ENCODE data around the gene GRM7. TPM values are rescaled to one million over a fixed set of nuclear protein-coding genes. Genes with fewer than 3 reads are reported as not detected.

GRM7 gene
- total and polyA plus RNA-seq, 4 donors, result 0.20 to 1.3 (median 0.80) TPM

DNA sequence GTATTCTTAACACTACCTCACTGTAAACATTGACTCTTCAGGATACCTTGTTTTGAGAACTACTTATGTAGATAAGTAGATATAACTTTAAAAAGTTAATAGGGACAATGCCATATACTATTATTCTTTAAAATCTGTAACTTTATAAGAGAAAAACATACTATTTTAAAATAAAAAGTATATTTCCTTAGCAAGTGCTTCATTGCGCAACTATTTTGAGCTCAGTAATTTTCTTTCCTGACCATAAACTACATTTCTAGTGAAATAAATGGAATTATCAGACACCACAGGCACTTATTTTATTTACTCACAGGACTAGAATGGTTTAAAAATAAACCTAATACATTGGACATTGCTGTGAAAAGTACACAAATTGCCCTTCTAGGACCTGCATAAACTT, 876.3 kb downstream of the GRM7 start:
- 100% methylated on average over 1 of the region's 1 CpG for WGBS, 2 donors
- Histone ChIP-seq H3K4me1 (ENCODE audit: control insufficient read depth in 5 of 5, insufficient read depth in 5 of 5, low read length in 5 of 5) (no peaks in the 10 kb centered on the region), H3K27ac (ENCODE audit: low read depth in 1 of 2, low read length in 1 of 2) (no peak overlapping the region), H3K27me3 (ENCODE audit: control insufficient read depth in 3 of 3, insufficient read depth in 3 of 3, low read length in 2 of 3) (no peaks in the 10 kb centered on the region), H3K4me3 (no peak overlapping the region), H3K9ac (ENCODE audit: insufficient read depth in 1 of 2, low read length in 2 of 2) (no peak overlapping the region), H3K9me3 (ENCODE audit: control insufficient read depth in 4 of 4, insufficient read depth in 3 of 4, low read length in 3 of 4) (no peaks in the 10 kb centered on the region), H3K36me3 (ENCODE audit: control insufficient read depth in 4 of 4, insufficient read depth in 4 of 4, low read length in 4 of 4) (no peaks in the 10 kb centered on the region)
- ATAC-seq (ENCODE audit: insufficient read depth, low FRiP score) (no peak), DNase-seq (no peak)
- TF ChIP-seq, protein P1, sequence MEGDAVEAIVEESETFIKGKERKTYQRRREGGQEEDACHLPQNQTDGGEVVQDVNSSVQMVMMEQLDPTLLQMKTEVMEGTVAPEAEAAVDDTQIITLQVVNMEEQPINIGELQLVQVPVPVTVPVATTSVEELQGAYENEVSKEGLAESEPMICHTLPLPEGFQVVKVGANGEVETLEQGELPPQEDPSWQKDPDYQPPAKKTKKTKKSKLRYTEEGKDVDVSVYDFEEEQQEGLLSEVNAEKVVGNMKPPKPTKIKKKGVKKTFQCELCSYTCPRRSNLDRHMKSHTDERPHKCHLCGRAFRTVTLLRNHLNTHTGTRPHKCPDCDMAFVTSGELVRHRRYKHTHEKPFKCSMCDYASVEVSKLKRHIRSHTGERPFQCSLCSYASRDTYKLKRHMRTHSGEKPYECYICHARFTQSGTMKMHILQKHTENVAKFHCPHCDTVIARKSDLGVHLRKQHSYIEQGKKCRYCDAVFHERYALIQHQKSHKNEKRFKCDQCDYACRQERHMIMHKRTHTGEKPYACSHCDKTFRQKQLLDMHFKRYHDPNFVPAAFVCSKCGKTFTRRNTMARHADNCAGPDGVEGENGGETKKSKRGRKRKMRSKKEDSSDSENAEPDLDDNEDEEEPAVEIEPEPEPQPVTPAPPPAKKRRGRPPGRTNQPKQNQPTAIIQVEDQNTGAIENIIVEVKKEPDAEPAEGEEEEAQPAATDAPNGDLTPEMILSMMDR (IDR thresholded peaks at IDR 0.05; ENCODE audit: control extremely low read depth, extremely low read depth), result no peak

- ATAC-seq (ENCODE audit: insufficient read depth, low FRiP score) (no peak), DNase-seq (no peak)
- no peaks in the 10 kb centered on the region for H3K36me3 ChIP-seq (ENCODE audit: control insufficient read depth in 4 of 4, insufficient read depth in 4 of 4, low read length in 4 of 4)
- no peak overlapping the region for H3K9ac ChIP-seq (ENCODE audit: insufficient read depth in 1 of 2, low read length in 2 of 2)
- H3K4me1 ChIP-seq (ENCODE audit: control insufficient read depth in 5 of 5, insufficient read depth in 5 of 5, low read length in 5 of 5), result no peaks in the 10 kb centered on the region
- 87 to 96% methylated on average over 2 of the region's 2 CpGs for WGBS, 2 donors
- no peaks in the 10 kb centered on the region for H3K9me3 ChIP-seq (ENCODE audit: control insufficient read depth in 4 of 4, insufficient read depth in 3 of 4, low read length in 3 of 4)
- no peak overlapping the region for H3K27ac ChIP-seq (ENCODE audit: low read depth in 1 of 2, low read length in 1 of 2)
- H3K4me3 ChIP-seq, result no peak overlapping the region
- no peaks in the 10 kb centered on the region for H3K27me3 ChIP-seq (ENCODE audit: control insufficient read depth in 3 of 3, insufficient read depth in 3 of 3, low read length in 2 of 3)
- TF ChIP-seq, protein P1 (IDR thresholded peaks at IDR 0.05; ENCODE audit: control extremely low read depth, extremely low read depth), result no peak
Measured at GRCh38 chr3:7739754-7740153, 878.8 kb downstream of the GRM7 start.

GRCh38 chr3:7740458-7740857, 879.5 kb downstream of the GRM7 start:
- Histone ChIP-seq H3K4me1 (ENCODE audit: control insufficient read depth in 5 of 5, insufficient read depth in 5 of 5, low read length in 5 of 5) (no peaks in the 10 kb centered on the region), H3K36me3 (ENCODE audit: control insufficient read depth in 4 of 4, insufficient read depth in 4 of 4, low read length in 4 of 4) (no peaks in the 10 kb centered on the region), H3K9ac (ENCODE audit: insufficient read depth in 1 of 2, low read length in 2 of 2) (no peak overlapping the region), H3K9me3 (ENCODE audit: control insufficient read depth in 4 of 4, insufficient read depth in 3 of 4, low read length in 3 of 4) (no peaks in the 10 kb centered on the region), H3K27me3 (ENCODE audit: control insufficient read depth in 3 of 3, insufficient read depth in 3 of 3, low read length in 2 of 3) (no peaks in the 10 kb centered on the region), H3K27ac (ENCODE audit: low read depth in 1 of 2, low read length in 1 of 2) (no peak overlapping the region), H3K4me3 (no peak overlapping the region)
- 90 to 92% methylated on average over 12 of the region's 12 CpGs for WGBS, 2 donors
- TF ChIP-seq, protein P1 (IDR thresholded peaks at IDR 0.05; ENCODE audit: control extremely low read depth, extremely low read depth), result no peak
- no peak for DNase-seq
- ATAC-seq (ENCODE audit: insufficient read depth, low FRiP score), result no peak

- Histone ChIP-seq H3K4me1 (ENCODE audit: control insufficient read depth in 5 of 5, insufficient read depth in 5 of 5, low read length in 5 of 5) (no peaks in the 10 kb centered on the region), H3K4me3 (no peak overlapping the region), H3K9ac (ENCODE audit: insufficient read depth in 1 of 2, low read length in 2 of 2) (no peak overlapping the region), H3K27ac (ENCODE audit: low read depth in 1 of 2, low read length in 1 of 2) (no peak overlapping the region), H3K27me3 (ENCODE audit: control insufficient read depth in 3 of 3, insufficient read depth in 3 of 3, low read length in 2 of 3) (no peaks in the 10 kb centered on the region), H3K36me3 (ENCODE audit: control insufficient read depth in 4 of 4, insufficient read depth in 4 of 4, low read length in 4 of 4) (no peaks in the 10 kb centered on the region), H3K9me3 (ENCODE audit: control insufficient read depth in 4 of 4, insufficient read depth in 3 of 4, low read length in 3 of 4) (no peaks in the 10 kb centered on the region)
- TF ChIP-seq, protein P1 (IDR thresholded peaks at IDR 0.05; ENCODE audit: control extremely low read depth, extremely low read depth), result no peak
- ATAC-seq (ENCODE audit: insufficient read depth, low FRiP score) (no peak), DNase-seq (no peak)
Measured at GRCh38 chr3:7744850-7745249, 883.9 kb downstream of the GRM7 start.

Data from lung (tissue), 12 donors.